ENCODE measurements around the gene MT1X. TPM values are rescaled to one million over a fixed set of nuclear protein-coding genes. Genes with fewer than 3 reads are reported as not detected.

The MT1X gene
- total and polyA plus RNA-seq, 2 of the 13 experiments (the other 11 are each of a cell fraction or from before 2014, with no cell fraction given) = 19.7 to 288 TPM

DNA sequence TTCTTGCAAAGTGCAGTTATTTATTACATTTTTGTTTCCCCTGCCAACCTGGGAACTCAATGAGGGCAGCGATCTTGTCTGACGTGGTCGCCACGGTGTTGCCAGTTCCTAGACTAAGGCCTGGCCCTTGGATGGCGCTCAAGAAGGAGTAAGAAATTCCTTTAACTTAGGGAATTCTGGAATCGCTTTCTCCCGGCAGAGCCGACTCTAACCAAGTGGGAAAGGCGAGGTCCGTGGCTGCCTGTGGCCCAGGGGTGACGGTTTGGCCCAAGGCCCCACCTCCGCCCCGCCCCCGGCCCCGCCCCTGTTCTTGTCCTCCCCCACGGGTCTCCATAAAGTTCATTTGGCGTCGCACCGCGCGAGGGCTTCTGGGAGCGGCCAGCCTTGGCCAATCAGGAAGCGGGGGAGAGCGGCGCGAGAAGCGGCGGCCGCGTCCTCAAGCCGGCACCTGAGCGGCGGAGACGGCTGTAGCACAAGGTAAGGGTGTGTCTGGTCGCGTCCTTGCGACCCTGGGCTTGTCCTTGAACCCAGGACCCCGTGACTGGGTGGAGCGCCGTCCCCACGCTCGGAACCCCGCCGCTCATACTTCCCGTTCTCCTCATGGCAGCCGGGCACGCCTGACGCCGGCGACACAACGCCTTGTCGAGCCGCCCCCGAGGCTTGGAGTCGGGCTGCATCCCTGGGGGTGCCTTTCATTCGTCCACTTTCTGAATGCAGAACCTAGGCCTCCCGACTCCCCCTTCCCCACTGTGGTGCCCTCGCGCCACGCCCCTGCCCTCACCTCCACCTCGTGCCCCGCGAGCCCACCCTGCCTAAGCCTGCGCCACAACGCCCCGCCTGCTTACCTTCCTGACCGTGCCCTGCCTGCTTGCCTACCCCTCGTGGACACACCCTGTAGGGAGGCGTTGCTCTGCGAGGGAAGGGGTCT is 47.7 kb downstream of the MT1X start, which contains the start of gene NUP93 (continued):
- TF ChIP-seq, protein P1, sequence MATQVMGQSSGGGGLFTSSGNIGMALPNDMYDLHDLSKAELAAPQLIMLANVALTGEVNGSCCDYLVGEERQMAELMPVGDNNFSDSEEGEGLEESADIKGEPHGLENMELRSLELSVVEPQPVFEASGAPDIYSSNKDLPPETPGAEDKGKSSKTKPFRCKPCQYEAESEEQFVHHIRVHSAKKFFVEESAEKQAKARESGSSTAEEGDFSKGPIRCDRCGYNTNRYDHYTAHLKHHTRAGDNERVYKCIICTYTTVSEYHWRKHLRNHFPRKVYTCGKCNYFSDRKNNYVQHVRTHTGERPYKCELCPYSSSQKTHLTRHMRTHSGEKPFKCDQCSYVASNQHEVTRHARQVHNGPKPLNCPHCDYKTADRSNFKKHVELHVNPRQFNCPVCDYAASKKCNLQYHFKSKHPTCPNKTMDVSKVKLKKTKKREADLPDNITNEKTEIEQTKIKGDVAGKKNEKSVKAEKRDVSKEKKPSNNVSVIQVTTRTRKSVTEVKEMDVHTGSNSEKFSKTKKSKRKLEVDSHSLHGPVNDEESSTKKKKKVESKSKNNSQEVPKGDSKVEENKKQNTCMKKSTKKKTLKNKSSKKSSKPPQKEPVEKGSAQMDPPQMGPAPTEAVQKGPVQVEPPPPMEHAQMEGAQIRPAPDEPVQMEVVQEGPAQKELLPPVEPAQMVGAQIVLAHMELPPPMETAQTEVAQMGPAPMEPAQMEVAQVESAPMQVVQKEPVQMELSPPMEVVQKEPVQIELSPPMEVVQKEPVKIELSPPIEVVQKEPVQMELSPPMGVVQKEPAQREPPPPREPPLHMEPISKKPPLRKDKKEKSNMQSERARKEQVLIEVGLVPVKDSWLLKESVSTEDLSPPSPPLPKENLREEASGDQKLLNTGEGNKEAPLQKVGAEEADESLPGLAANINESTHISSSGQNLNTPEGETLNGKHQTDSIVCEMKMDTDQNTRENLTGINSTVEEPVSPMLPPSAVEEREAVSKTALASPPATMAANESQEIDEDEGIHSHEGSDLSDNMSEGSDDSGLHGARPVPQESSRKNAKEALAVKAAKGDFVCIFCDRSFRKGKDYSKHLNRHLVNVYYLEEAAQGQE (IDR thresholded peaks at IDR 0.05; ENCODE audit: borderline replicate concordance in 1 of 2, low read depth in 1 of 2, low read length in 2 of 2) = no peak
- TF ChIP-seq, protein P2, sequence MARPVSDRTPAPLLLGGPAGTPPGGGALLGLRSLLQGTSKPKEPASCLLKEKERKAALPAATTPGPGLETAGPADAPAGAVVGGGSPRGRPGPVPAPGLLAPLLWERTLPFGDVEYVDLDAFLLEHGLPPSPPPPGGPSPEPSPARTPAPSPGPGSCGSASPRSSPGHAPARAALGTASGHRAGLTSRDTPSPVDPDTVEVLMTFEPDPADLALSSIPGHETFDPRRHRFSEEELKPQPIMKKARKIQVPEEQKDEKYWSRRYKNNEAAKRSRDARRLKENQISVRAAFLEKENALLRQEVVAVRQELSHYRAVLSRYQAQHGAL (CRISPR knock-in tag; IDR thresholded peaks at IDR 0.05; ENCODE audit: not compliant biosample characterization) = peak; percentile 63
- no peak for TF ChIP-seq RARG (CRISPR knock-in tag; IDR thresholded peaks at IDR 0.05; ENCODE audit: low read depth)
- TF ChIP-seq, protein P3, sequence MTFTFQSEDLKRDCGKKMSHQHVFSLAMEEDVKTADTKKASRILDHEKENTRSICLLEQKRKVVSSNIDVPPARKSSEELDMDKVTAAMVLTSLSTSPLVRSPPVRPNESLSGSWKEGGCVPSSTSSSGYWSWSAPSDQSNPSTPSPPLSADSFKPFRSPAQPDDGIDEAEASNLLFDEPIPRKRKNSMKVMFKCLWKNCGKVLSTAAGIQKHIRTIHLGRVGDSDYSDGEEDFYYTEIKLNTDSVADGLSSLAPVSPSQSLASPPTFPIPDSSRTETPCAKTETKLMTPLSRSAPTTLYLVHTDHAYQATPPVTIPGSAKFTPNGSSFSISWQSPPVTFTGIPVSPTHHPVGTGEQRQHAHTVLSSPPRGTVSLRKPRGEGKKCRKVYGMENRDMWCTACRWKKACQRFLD (CRISPR knock-in tag; IDR thresholded peaks at IDR 0.05; ENCODE audit: borderline replicate concordance) = peak; percentile 95
- TF ChIP-seq MEIS2 (CRISPR knock-in tag; IDR thresholded peaks at IDR 0.05) = peak; percentile 85; the same call in 1 of the 2 replicates
- TF ChIP-seq ASH2L (IDR thresholded peaks at IDR 0.05; ENCODE audit: insufficient read length, low read depth, low read length) = peak; percentile 97
- peak; percentile 52; the same call in 1 of the 2 replicates for TF ChIP-seq GPN1 (CRISPR knock-in tag; IDR thresholded peaks at IDR 0.05; ENCODE audit: borderline replicate concordance)
- TF ChIP-seq JARID2 (CRISPR knock-in tag; IDR thresholded peaks at IDR 0.05; ENCODE audit: insufficient replicate concordance) = peak; percentile 88
- no peak for TF ChIP-seq ZNF30 (CRISPR knock-in tag; IDR thresholded peaks at IDR 0.05)
- peak; percentile 1; the same call in 1 of the 2 replicates for TF ChIP-seq ZNF556 (CRISPR knock-in tag; IDR thresholded peaks at IDR 0.05; ENCODE audit: borderline replicate concordance)
- TF ChIP-seq RFXANK (CRISPR knock-in tag; IDR thresholded peaks at IDR 0.05) = peak; percentile 68; the same call in 1 of the 2 replicates
- no peak for TF ChIP-seq ZEB1 (IDR thresholded peaks at IDR 0.05; ENCODE audit: insufficient replicate concordance, low read depth)
- TF ChIP-seq, protein P4, sequence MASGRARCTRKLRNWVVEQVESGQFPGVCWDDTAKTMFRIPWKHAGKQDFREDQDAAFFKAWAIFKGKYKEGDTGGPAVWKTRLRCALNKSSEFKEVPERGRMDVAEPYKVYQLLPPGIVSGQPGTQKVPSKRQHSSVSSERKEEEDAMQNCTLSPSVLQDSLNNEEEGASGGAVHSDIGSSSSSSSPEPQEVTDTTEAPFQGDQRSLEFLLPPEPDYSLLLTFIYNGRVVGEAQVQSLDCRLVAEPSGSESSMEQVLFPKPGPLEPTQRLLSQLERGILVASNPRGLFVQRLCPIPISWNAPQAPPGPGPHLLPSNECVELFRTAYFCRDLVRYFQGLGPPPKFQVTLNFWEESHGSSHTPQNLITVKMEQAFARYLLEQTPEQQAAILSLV (CRISPR knock-in tag; IDR thresholded peaks at IDR 0.05; ENCODE audit: borderline replicate concordance) = peak; percentile 81; the same call in 1 of the 2 replicates
- TF ChIP-seq HHEX (CRISPR knock-in tag; IDR thresholded peaks at IDR 0.05) = no peak
- TF ChIP-seq KDM5B (CRISPR knock-in tag; IDR thresholded peaks at IDR 0.05; ENCODE audit: borderline replicate concordance) = peak; percentile 81; the same call in 1 of the 2 replicates
- TF ChIP-seq PAX8 (CRISPR knock-in tag; IDR thresholded peaks at IDR 0.05; ENCODE audit: borderline replicate concordance) = peak; percentile 45; the same call in 1 of the 2 replicates
- peak; percentile 90 to 91 for TF ChIP-seq POLR2A (IDR thresholded peaks at IDR 0.05; ENCODE audit: insufficient read depth in 1 of 2, low read depth in 2 of 2, low read length in 2 of 2)
- TF ChIP-seq, protein P5, sequence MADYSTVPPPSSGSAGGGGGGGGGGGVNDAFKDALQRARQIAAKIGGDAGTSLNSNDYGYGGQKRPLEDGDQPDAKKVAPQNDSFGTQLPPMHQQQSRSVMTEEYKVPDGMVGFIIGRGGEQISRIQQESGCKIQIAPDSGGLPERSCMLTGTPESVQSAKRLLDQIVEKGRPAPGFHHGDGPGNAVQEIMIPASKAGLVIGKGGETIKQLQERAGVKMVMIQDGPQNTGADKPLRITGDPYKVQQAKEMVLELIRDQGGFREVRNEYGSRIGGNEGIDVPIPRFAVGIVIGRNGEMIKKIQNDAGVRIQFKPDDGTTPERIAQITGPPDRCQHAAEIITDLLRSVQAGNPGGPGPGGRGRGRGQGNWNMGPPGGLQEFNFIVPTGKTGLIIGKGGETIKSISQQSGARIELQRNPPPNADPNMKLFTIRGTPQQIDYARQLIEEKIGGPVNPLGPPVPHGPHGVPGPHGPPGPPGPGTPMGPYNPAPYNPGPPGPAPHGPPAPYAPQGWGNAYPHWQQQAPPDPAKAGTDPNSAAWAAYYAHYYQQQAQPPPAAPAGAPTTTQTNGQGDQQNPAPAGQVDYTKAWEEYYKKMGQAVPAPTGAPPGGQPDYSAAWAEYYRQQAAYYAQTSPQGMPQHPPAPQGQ (CRISPR knock-in tag; IDR thresholded peaks at IDR 0.05; ENCODE audit: borderline replicate concordance) = no peak; the same call in 1 of the 2 replicates
- TF ChIP-seq DNMT1 (CRISPR knock-in tag; IDR thresholded peaks at IDR 0.05) = no peak

All from HepG2 (cell line).